SKM-1 treated with dmso at 0.1 percent for 144 hours (cell line): ENCODE data around the gene CFAP299.

Source experiments
- DNase-seq: peaks from one replicate; lab custom pipeline; 2025; ENCODE audit not compliant: unreplicated experiment; lab: John Stamatoyannopoulos, UW

CFAP299 gene

DNA sequence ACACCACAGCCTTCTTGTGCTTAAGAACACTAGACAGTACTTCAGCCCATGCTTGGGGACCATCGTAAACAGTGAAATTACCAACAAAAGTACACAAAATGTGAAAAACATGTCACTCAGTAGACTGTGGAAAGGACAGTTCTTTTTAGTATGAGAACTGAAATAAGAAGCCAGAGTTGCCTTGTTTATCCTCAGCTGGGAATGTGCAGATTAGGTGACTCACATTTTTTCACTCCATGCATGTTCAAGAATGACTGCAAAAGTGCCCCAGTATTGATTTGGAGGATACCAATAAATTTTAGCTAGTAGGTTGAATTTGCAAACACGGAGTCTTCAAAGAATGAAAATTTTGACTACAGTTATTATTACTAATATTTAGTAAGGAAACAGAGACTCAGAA, 671.9 kb downstream of the CFAP299 start:
- no peak for DNase-seq
